ENCODE results near the gene EPN2.

Gene EPN2

GRCh38 chr17:19364699-19365498 is 127.7 kb downstream of the EPN2 start:
- no peak for DNase-seq (ENCODE audit: low read depth)
- H3K4me3 ChIP-seq (ENCODE audit: low read depth, low read length): no peak overlapping the region
- no peak for TF ChIP-seq CTCF (IDR thresholded peaks at IDR 0.05; ENCODE audit: insufficient read depth, low read depth, low read length, missing control alignments)

GRCh38 chr17:19365499-19365817 is 128.3 kb downstream of the EPN2 start:
- DNase-seq (ENCODE audit: low read depth): no peak
- H3K4me3 ChIP-seq (ENCODE audit: low read depth, low read length): no peak overlapping the region
- no peak for TF ChIP-seq CTCF (IDR thresholded peaks at IDR 0.05; ENCODE audit: insufficient read depth, low read depth, low read length, missing control alignments)

- DNase-seq (ENCODE audit: low read depth): no peak
- H3K4me3 ChIP-seq (ENCODE audit: low read depth, low read length): no peak overlapping the region
- no peak for TF ChIP-seq CTCF (IDR thresholded peaks at IDR 0.05; ENCODE audit: insufficient read depth, low read depth, low read length, missing control alignments)
Measured at GRCh38 chr17:19365833-19366636, 128.9 kb downstream of the EPN2 start.

- H3K4me3 ChIP-seq (ENCODE audit: low read depth, low read length): no peak overlapping the region
- no peak for TF ChIP-seq CTCF (IDR thresholded peaks at IDR 0.05; ENCODE audit: insufficient read depth, low read depth, low read length, missing control alignments)
- DNase-seq (ENCODE audit: low read depth): no peak
Measured at GRCh38 chr17:19366637-19366972, 129.4 kb downstream of the EPN2 start.

- no peak for DNase-seq (ENCODE audit: low read depth)
- H3K4me3 ChIP-seq (ENCODE audit: low read depth, low read length): no peak overlapping the region
- TF ChIP-seq CTCF (IDR thresholded peaks at IDR 0.05; ENCODE audit: insufficient read depth, low read depth, low read length, missing control alignments): no peak
Measured at GRCh38 chr17:19368229-19368628, 131.1 kb downstream of the EPN2 start.

- no peak overlapping the region for H3K4me3 ChIP-seq (ENCODE audit: low read depth, low read length)
- TF ChIP-seq CTCF (IDR thresholded peaks at IDR 0.05; ENCODE audit: insufficient read depth, low read depth, low read length, missing control alignments): no peak
- no peak for DNase-seq (ENCODE audit: low read depth)
Measured at GRCh38 chr17:19369107-19369778, 132.1 kb downstream of the EPN2 start.

Measured in GM12865 (cell line).